Left ventricle myocardium inferior (tissue), 1 donor: ENCODE data around the gene FTSJ1. TPM values are rescaled to one million over a fixed set of nuclear protein-coding genes. Genes with fewer than 3 reads are reported as not detected.

Experiments used
- DNase-seq: peaks from one replicate; pipeline ENCODE4 v3.0.0-alpha.2; 2020
- H3K27ac ChIP-seq: fragments of 200-600 bp; replicated peaks from 2 replicates; pipeline ENCODE4 v1.8.0; 2021
- H3K27me3 ChIP-seq: fragments of 200-600 bp; 2 replicates; pipeline ENCODE4 v1.8.0; 2021; ENCODE audit warnings: low read depth
- H3K36me3 ChIP-seq: fragments of 200-600 bp; 2 replicates; pipeline ENCODE4 v1.8.0; 2021
- H3K4me1 ChIP-seq: fragments of 200-600 bp; 2 replicates; pipeline ENCODE4 v1.8.0; 2021
- H3K4me3 ChIP-seq: fragments of 200-600 bp; 2 replicates; pipeline ENCODE4 v1.8.0; 2021; ENCODE audit warnings: mild to moderate bottlenecking, moderate library complexity
- H3K9me3 ChIP-seq: fragments of 200-600 bp; replicated peaks from 2 replicates; pipeline ENCODE4 v1.8.0; 2021
- CTCF ChIP-seq: fragments of 200-600 bp; IDR thresholded peaks from 2 replicates; pipeline ENCODE4 v1.8.0; 2021; ENCODE audit warnings: antibody characterized with exemption, mild to moderate bottlenecking, borderline replicate concordance
- intact Hi-C: fragments of 100-400 bp; cut with micrococcal nuclease; formaldehyde crosslinking; loops from one replicate; pipeline ENCODE4 v1.11.0; 2022
- total RNA-seq: library from RNA; stranded (reverse); fragmentation: NEBNext Ultra II Directional; extraction: Animal tissue kit (Norgen Biotek cat#: 25700); gene quantifications from one replicate; pipeline ENCODE4 v1.2.1, GENCODE V29; 2021
- donor health status: DM: no; HTN: yes; CAD: no; lungs with severe emphysema.

FTSJ1 gene
- total RNA-seq, 1 donor from 2014 or later = 15.3 TPM

GRCh38 chrX:48470110-48470832 is 5.7 kb upstream of the FTSJ1 start, which contains the start of gene SLC38A5:
Gene SLC38A5, minus strand, starts transcription at chrX:48470260. Its CDS starts 2,336 bp downstream, at chrX:48467924.
- no peak for TF ChIP-seq CTCF
- peaks cover 7% of the 10 kb centered on the region for H3K4me1 ChIP-seq

GRCh38 chrX:48470833-48471118 is 5.2 kb upstream of the FTSJ1 start:
- Histone ChIP-seq H3K4me3 (no peak overlapping the region), H3K9me3 (no peaks in the 10 kb centered on the region), H3K27ac (no peak overlapping the region), H3K36me3 (no peaks in the 10 kb centered on the region), H3K4me1 (peaks cover 11% of the 10 kb centered on the region), H3K27me3 (peaks cover 12% of the 10 kb centered on the region)
- no peak for DNase-seq
- intact Hi-C loops = no loop called here
- no peak for TF ChIP-seq CTCF

More at GRCh38 chrX:48470110-48470832, 5.7 kb upstream of the FTSJ1 start, which contains the start of gene SLC38A5:
- DNase-seq = no peak
- Histone ChIP-seq H3K27me3 (peaks cover 12% of the 10 kb centered on the region), H3K4me3 (no peak within 1 kb of the TSS), H3K9me3 (no peaks in the 10 kb centered on the region), H3K36me3 (no peaks in the 10 kb centered on the region), H3K27ac (no peak within 1 kb of the TSS)
- intact Hi-C loops = no loop called here

GRCh38 chrX:48471504-48471903 is 4.5 kb upstream of the FTSJ1 start:
- DNase-seq = no peak
- H3K9me3 ChIP-seq = no peaks in the 10 kb centered on the region
- no peaks in the 10 kb centered on the region for H3K36me3 ChIP-seq
- intact Hi-C loops = no loop called here
- H3K27ac ChIP-seq = no peak overlapping the region
- H3K4me3 ChIP-seq = no peak overlapping the region
- TF ChIP-seq CTCF = no peak
- H3K27me3 ChIP-seq = peaks cover 12% of the 10 kb centered on the region
- peaks cover 14% of the 10 kb centered on the region for H3K4me1 ChIP-seq

- peaks cover 19% of the 10 kb centered on the region for H3K4me1 ChIP-seq
- no peak overlapping the region for H3K4me3 ChIP-seq
- peaks cover 12% of the 10 kb centered on the region for H3K27me3 ChIP-seq
- H3K27ac ChIP-seq = no peak overlapping the region
- no peaks in the 10 kb centered on the region for H3K9me3 ChIP-seq
- no peak for TF ChIP-seq CTCF
- intact Hi-C loops = no loop called here
- DNase-seq = no peak
- no peaks in the 10 kb centered on the region for H3K36me3 ChIP-seq
These were observed 3.8 kb upstream of the FTSJ1 start for GRCh38 chrX:48472225-48472624.

GRCh38 chrX:48472851-48473703 is 2.9 kb upstream of the FTSJ1 start:
- no peak for DNase-seq
- peaks cover 21% of the 10 kb centered on the region for H3K4me1 ChIP-seq
- H3K36me3 ChIP-seq = no peaks in the 10 kb centered on the region
- intact Hi-C loops = no loop called here
- no peaks in the 10 kb centered on the region for H3K9me3 ChIP-seq
- no peak overlapping the region for H3K4me3 ChIP-seq
- no peak overlapping the region for H3K27ac ChIP-seq
- peaks cover 6% of the 10 kb centered on the region for H3K27me3 ChIP-seq
- no peak for TF ChIP-seq CTCF
